ENCODE measurements around the gene CCDC169.

Gene CCDC169

GRCh38 chr13:36224730-36225129 is 72.9 kb downstream of the CCDC169 start:
- no peak overlapping the region for H3K27ac ChIP-seq
- no peak for TF ChIP-seq ZFX (IDR thresholded peaks at IDR 0.05)
- TF ChIP-seq, protein P1, sequence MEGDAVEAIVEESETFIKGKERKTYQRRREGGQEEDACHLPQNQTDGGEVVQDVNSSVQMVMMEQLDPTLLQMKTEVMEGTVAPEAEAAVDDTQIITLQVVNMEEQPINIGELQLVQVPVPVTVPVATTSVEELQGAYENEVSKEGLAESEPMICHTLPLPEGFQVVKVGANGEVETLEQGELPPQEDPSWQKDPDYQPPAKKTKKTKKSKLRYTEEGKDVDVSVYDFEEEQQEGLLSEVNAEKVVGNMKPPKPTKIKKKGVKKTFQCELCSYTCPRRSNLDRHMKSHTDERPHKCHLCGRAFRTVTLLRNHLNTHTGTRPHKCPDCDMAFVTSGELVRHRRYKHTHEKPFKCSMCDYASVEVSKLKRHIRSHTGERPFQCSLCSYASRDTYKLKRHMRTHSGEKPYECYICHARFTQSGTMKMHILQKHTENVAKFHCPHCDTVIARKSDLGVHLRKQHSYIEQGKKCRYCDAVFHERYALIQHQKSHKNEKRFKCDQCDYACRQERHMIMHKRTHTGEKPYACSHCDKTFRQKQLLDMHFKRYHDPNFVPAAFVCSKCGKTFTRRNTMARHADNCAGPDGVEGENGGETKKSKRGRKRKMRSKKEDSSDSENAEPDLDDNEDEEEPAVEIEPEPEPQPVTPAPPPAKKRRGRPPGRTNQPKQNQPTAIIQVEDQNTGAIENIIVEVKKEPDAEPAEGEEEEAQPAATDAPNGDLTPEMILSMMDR (conservative IDR thresholded peaks at IDR 0.05): no peak

GRCh38 chr13:36219883-36220282 is 77.7 kb downstream of the CCDC169 start:
- no peak overlapping the region for H3K27ac ChIP-seq
- TF ChIP-seq ZFX (IDR thresholded peaks at IDR 0.05): no peak
- TF ChIP-seq, protein P1 (conservative IDR thresholded peaks at IDR 0.05): no peak

- no peak overlapping the region for H3K27ac ChIP-seq
- TF ChIP-seq, protein P1 (conservative IDR thresholded peaks at IDR 0.05): no peak
- TF ChIP-seq ZFX (IDR thresholded peaks at IDR 0.05): no peak
Measured at GRCh38 chr13:36217456-36217855, 80.2 kb downstream of the CCDC169 start.

GRCh38 chr13:36214163-36214921 is 83.3 kb downstream of the CCDC169 start, which contains the start of gene SOHLH2:
Gene SOHLH2 (minus strand): TSS chr13:36214556. CDS start chr13:36214526, 30 bp downstream.
- peak within 1 kb of the TSS; percentile 63 for H3K27ac ChIP-seq
- TF ChIP-seq, protein P1 (conservative IDR thresholded peaks at IDR 0.05): peak; percentile 13; the same call in 1 of the 2 replicates
- peak; percentile 33; the same call in 1 of the 2 replicates for TF ChIP-seq ZFX (IDR thresholded peaks at IDR 0.05)

DNA sequence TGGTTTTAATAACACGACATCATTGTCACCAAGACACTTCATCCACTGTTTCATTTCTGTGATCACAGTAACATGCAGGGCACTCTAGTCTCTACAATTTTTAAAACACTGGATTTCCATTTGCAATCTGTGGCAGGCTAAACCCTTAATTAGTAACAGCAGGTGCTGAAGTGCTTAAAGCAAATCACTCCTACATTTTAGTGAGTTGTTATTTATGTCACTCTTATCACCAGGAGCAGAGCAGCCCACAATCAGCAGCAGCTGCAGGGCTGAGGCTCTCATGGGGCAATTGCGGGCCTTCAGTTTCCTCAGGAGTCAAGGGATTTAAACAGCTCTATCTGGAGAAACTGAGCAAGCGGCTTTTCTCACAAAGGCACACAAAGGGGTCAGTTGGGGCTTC is 84.8 kb downstream of the CCDC169 start:
- H3K27ac ChIP-seq: no peak overlapping the region

DNA sequence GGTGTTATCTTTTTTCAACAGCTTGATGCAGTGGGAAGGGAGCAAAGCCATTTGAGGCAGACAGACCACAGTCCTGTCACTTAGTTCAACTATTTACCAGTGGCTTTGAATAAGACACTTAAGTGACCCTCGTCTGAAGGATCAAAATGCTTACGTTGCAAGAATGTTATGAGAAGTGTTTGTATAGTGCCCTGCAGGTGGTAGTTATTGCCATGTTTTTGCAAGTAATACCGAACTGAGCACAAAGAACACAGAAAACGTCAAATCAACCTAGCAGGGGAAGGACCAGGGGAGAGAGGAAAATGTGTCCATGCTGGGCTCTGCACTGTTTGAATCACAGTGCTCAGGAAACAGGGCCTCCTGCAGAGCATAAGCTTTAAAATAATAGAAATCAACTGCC is 86.0 kb downstream of the CCDC169 start:
- H3K27ac ChIP-seq: no peak overlapping the region
- TF ChIP-seq, protein P1 (conservative IDR thresholded peaks at IDR 0.05): no peak
- TF ChIP-seq ZFX (IDR thresholded peaks at IDR 0.05): no peak

More for the DNA sequence above, 84.8 kb downstream of the CCDC169 start:
- TF ChIP-seq, protein P1 (conservative IDR thresholded peaks at IDR 0.05): no peak
- TF ChIP-seq ZFX (IDR thresholded peaks at IDR 0.05): no peak

GRCh38 chr13:36210738-36211137 is 86.9 kb downstream of the CCDC169 start:
- TF ChIP-seq, protein P1 (conservative IDR thresholded peaks at IDR 0.05): no peak
- no peak for TF ChIP-seq ZFX (IDR thresholded peaks at IDR 0.05)
- no peak overlapping the region for H3K27ac ChIP-seq

Data from C4-2B (cell line).